ENCODE measurements around the gene SUN5. TPM values are rescaled to one million over a fixed set of nuclear protein-coding genes. Genes with fewer than 3 reads are reported as not detected.

Gene SUN5
- polyA plus RNA-seq, 6 donors from 2014 or later, result not detected

GRCh38 chr20:33005908-33006775, 1.9 kb upstream of the SUN5 start:
- Mint-ChIP-seq H3K4me3 (no peak overlapping the region), H3K4me1 (no peaks in the 10 kb centered on the region), H3K27me3 (no peaks in the 10 kb centered on the region), H3K9me3 (peaks cover 2 to 11% (median 3%) of the 10 kb centered on the region in 7 donors), H3K27ac (peak overlapping the region in 1 of 6 donors; percentile 53), H3K36me3 (peaks cover 4 to 9% of the 10 kb centered on the region in 2 donors)
- DNase-seq, result no peak
- ATAC-seq (ENCODE audit: low read depth in 2 of 2), result no peak

GRCh38 chr20:33005132-33005566, 916 bp upstream of the SUN5 start:
- ATAC-seq (ENCODE audit: low read depth in 2 of 2), result no peak
- H3K27ac Mint-ChIP-seq, result no peak overlapping the region
- H3K27me3 Mint-ChIP-seq, result no peaks in the 10 kb centered on the region
- peaks cover 2 to 11% (median 3%) of the 10 kb centered on the region in 7 donors for H3K9me3 Mint-ChIP-seq
- H3K4me1 Mint-ChIP-seq, result peaks cover 1 to 2% (median 2%) of the 10 kb centered on the region in 3 donors
- no peak for DNase-seq
- H3K36me3 Mint-ChIP-seq, result peaks cover 4 to 9% of the 10 kb centered on the region in 2 donors
- no peak overlapping the region for H3K4me3 Mint-ChIP-seq

- Mint-ChIP-seq H3K9me3 (peaks cover 2 to 11% (median 3%) of the 10 kb centered on the region in 7 donors), H3K36me3 (peaks cover 4 to 9% of the 10 kb centered on the region in 2 donors), H3K27me3 (no peaks in the 10 kb centered on the region), H3K27ac (peak overlapping the region in 1 of 6 donors; percentile 3), H3K4me3 (no peak overlapping the region), H3K4me1 (peaks cover 9 to 14% (median 13%) of the 10 kb centered on the region in 3 donors)
- ATAC-seq (ENCODE audit: low read depth in 2 of 2) (no peak), DNase-seq (no peak)
Observed at GRCh38 chr20:33002087-33002808, 2.0 kb downstream of the SUN5 start.

- Mint-ChIP-seq H3K4me3 (no peak overlapping the region), H3K36me3 (peaks cover 4 to 9% of the 10 kb centered on the region in 2 donors), H3K27ac (peak overlapping the region in 1 of 6 donors; percentile 47), H3K9me3 (peaks cover 2 to 12% (median 3%) of the 10 kb centered on the region in 7 donors), H3K27me3 (no peaks in the 10 kb centered on the region), H3K4me1 (peaks cover 9 to 14% (median 14%) of the 10 kb centered on the region in 3 donors)
- DNase-seq (no peak), ATAC-seq (ENCODE audit: low read depth in 2 of 2) (no peak)
Observed at GRCh38 chr20:33000802-33001466, 3.3 kb downstream of the SUN5 start.

GRCh38 chr20:32999603-33000250, 4.5 kb downstream of the SUN5 start:
- H3K4me1 Mint-ChIP-seq, result peaks cover 9 to 14% (median 14%) of the 10 kb centered on the region in 3 donors
- no peaks in the 10 kb centered on the region for H3K27me3 Mint-ChIP-seq
- no peaks in the 10 kb centered on the region for H3K36me3 Mint-ChIP-seq
- ATAC-seq (ENCODE audit: low read depth in 2 of 2) (peak in 1 of 2 donors; percentile 50), DNase-seq (no peak)
- H3K27ac Mint-ChIP-seq, result peak overlapping the region in 4 of 6 donors; percentile 8 to 77 (median 18)
- H3K9me3 Mint-ChIP-seq, result peaks cover 2 to 15% (median 8%) of the 10 kb centered on the region in 7 donors
- no peak overlapping the region for H3K4me3 Mint-ChIP-seq

GRCh38 chr20:32997431-32997830, 6.8 kb downstream of the SUN5 start:
- Mint-ChIP-seq H3K4me1 (peaks cover 14 to 19% (median 15%) of the 10 kb centered on the region in 3 donors), H3K4me3 (no peak overlapping the region), H3K36me3 (no peaks in the 10 kb centered on the region), H3K9me3 (peaks cover 2 to 21% (median 8%) of the 10 kb centered on the region in 7 donors), H3K27me3 (no peaks in the 10 kb centered on the region), H3K27ac (no peak overlapping the region)
- no peak for DNase-seq
- ATAC-seq (ENCODE audit: low read depth in 2 of 2), result no peak

GRCh38 chr20:32995802-32996201, 8.4 kb downstream of the SUN5 start:
- peak overlapping the region in 1 of 6 donors; percentile 64 for H3K27ac Mint-ChIP-seq
- H3K27me3 Mint-ChIP-seq, result no peaks in the 10 kb centered on the region
- H3K4me1 Mint-ChIP-seq, result peaks cover 30 to 33% (median 30%) of the 10 kb centered on the region in 3 donors
- no peak for ATAC-seq (ENCODE audit: low read depth in 2 of 2)
- H3K9me3 Mint-ChIP-seq, result peaks cover 2 to 21% (median 8%) of the 10 kb centered on the region in 7 donors
- no peaks in the 10 kb centered on the region for H3K36me3 Mint-ChIP-seq
- DNase-seq, result no peak
- no peak overlapping the region for H3K4me3 Mint-ChIP-seq

GRCh38 chr20:32993496-32994050, 10.7 kb downstream of the SUN5 start:
- H3K4me1 Mint-ChIP-seq, result peaks cover 23 to 30% (median 27%) of the 10 kb centered on the region in 3 donors
- no peaks in the 10 kb centered on the region for H3K27me3 Mint-ChIP-seq
- peak overlapping the region in 1 of 6 donors; percentile 50 for H3K27ac Mint-ChIP-seq
- H3K4me3 Mint-ChIP-seq, result no peak overlapping the region
- H3K9me3 Mint-ChIP-seq, result peaks cover 2 to 21% (median 8%) of the 10 kb centered on the region in 7 donors
- H3K36me3 Mint-ChIP-seq, result no peaks in the 10 kb centered on the region
- no peak for DNase-seq
- ATAC-seq (ENCODE audit: low read depth in 2 of 2), result no peak

- DNase-seq, result no peak
Observed at GRCh38 chr20:32991792-32992641, 12.2 kb downstream of the SUN5 start.

GRCh38 chr20:32991383-32991782, 12.8 kb downstream of the SUN5 start:
- H3K27me3 Mint-ChIP-seq, result no peaks in the 10 kb centered on the region
- peaks cover 21 to 25% (median 25%) of the 10 kb centered on the region in 3 donors for H3K4me1 Mint-ChIP-seq
- no peaks in the 10 kb centered on the region for H3K36me3 Mint-ChIP-seq
- ATAC-seq (ENCODE audit: low read depth in 2 of 2) (peak; percentile 96 to 97), DNase-seq (peak; percentile 21)
- H3K27ac Mint-ChIP-seq, result peak overlapping the region in 4 of 6 donors; percentile 13 to 76 (median 70)
- peak overlapping the region in 3 of 8 donors; percentile 11 to 47 (median 39) for H3K4me3 Mint-ChIP-seq
- H3K9me3 Mint-ChIP-seq, result peaks cover 2 to 21% (median 6%) of the 10 kb centered on the region in 7 donors

More at GRCh38 chr20:32991792-32992641, 12.2 kb downstream of the SUN5 start:
- peak overlapping the region in 4 of 6 donors; percentile 13 to 76 (median 70) for H3K27ac Mint-ChIP-seq
- peaks cover 2 to 21% (median 8%) of the 10 kb centered on the region in 7 donors for H3K9me3 Mint-ChIP-seq
- peaks cover 21 to 25% (median 23%) of the 10 kb centered on the region in 3 donors for H3K4me1 Mint-ChIP-seq
- peak; percentile 32 to 45 for ATAC-seq (ENCODE audit: low read depth in 2 of 2)
- no peaks in the 10 kb centered on the region for H3K27me3 Mint-ChIP-seq
- H3K36me3 Mint-ChIP-seq, result no peaks in the 10 kb centered on the region
- H3K4me3 Mint-ChIP-seq, result peak overlapping the region in 2 of 8 donors; percentile 11 to 47

- Mint-ChIP-seq H3K27ac (peak overlapping the region in 1 of 6 donors; percentile 76), H3K27me3 (no peaks in the 10 kb centered on the region), H3K9me3 (peaks cover 2 to 15% (median 6%) of the 10 kb centered on the region in 7 donors), H3K4me1 (peaks cover 21 to 31% (median 25%) of the 10 kb centered on the region in 3 donors), H3K4me3 (no peak overlapping the region), H3K36me3 (no peaks in the 10 kb centered on the region)
- DNase-seq (no peak), ATAC-seq (ENCODE audit: low read depth in 2 of 2) (no peak)
Observed at GRCh38 chr20:32990426-32990825, 13.8 kb downstream of the SUN5 start.

Data from naive B cell (primary cell).